RWPE1 (cell line): Measurements from ENCODE around the gene GCM1.

Source experiments
- CTCF ChIA-PET: fragments of 350-600 bp; sonication (Branson Sonifier 250); formaldehyde crosslinking; extraction: SDS; loops from one replicate; lab custom pipeline; 2021; lab: Yijun Ruan, JAX
- POLR2A ChIA-PET: fragments of 400-600 bp; formaldehyde crosslinking; extraction: SDS; loops from one replicate; lab custom pipeline; 2020; ENCODE audit warnings: antibody characterized with exemption; ENCODE audit not compliant: low non-redundant PET; lab: Yijun Ruan, JAX
- DNase-seq: peaks from one replicate; pipeline ENCODE4 v3.0.0; 2012; ENCODE audit warnings: low spot score
- H3K27ac ChIP-seq: fragments of 450-650 bp; 2 replicates; pipeline ENCODE4 v1.5.1; 2017
- CTCF ChIP-seq: fragments of 450-650 bp; conservative IDR thresholded peaks from 2 replicates; pipeline ENCODE4 v1.5.1; 2017; ENCODE audit warnings: low read depth, mild to moderate bottlenecking

The GCM1 gene

DNA sequence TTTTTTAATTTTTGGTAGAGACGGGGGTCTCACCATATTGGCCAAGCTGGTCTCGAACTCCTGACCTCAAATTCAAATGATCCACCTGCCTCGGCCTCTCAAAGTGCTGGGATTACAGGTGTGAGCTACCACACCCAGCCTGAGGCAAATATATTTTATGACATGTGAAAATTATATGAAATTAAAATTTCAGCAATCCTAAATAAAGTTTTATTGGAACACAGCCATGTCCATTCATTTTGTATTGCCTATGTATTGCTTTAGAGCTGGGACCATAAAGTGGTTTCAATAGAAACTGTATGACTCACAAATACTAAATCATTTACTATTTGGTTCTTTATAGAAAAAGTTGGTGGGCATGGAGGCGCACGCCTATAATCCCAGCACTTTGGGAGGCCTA, 32.0 kb upstream of the GCM1 start:
- no peak for DNase-seq
- ChIA-PET CTCF (no interaction called here), POLR2A (no interaction called here)
- TF ChIP-seq CTCF = no peak
- no peak overlapping the region for H3K27ac ChIP-seq

- no peak overlapping the region for H3K27ac ChIP-seq
- DNase-seq = peak; percentile 8
- no peak for TF ChIP-seq CTCF
- ChIA-PET POLR2A (no interaction called here), CTCF (no interaction called here)
These were observed 31.5 kb upstream of the GCM1 start for GRCh38 chr6:53179961-53180651.

GRCh38 chr6:53178837-53179432, 30.3 kb upstream of the GCM1 start:
- no peak for DNase-seq
- no peak for TF ChIP-seq CTCF
- ChIA-PET CTCF (interaction anchor here (0.6 kb wide), 1 partner anchor 258 kb away, joined by 3 read pairs; no protein-coding TSS in a partner anchor), POLR2A (no interaction called here)
- H3K27ac ChIP-seq = no peak overlapping the region

DNA sequence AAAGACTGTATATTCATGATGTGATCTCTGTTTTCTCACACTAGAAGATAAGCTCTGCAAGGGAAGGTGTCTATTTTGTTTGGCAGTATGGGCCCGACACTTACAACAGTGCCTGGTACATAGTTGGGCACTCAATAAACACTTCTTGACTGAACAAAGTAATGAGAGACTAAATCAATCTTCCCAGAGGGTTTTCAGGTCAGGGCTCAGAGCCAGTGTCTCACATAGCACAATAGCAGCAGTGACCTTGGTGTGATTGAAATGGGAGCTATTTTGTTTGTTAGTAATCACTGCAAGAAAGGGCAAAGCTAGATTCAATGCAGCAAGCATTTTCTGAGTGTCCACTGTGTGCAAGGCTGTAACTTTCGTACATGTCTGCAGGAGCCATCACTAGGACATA, 26.4 kb upstream of the GCM1 start:
- no peak for DNase-seq
- no peak for TF ChIP-seq CTCF

GRCh38 chr6:53172468-53172803, 23.8 kb upstream of the GCM1 start:
- POLR2A ChIA-PET = no interaction called here

More for the DNA sequence above, 26.4 kb upstream of the GCM1 start:
- CTCF ChIA-PET = interaction anchor here (0.9 kb wide), 1 partner anchor 309 kb away, joined by 7 read pairs; no protein-coding TSS in a partner anchor
- H3K27ac ChIP-seq = no peak overlapping the region
- POLR2A ChIA-PET = no interaction called here

More at GRCh38 chr6:53172468-53172803, 23.8 kb upstream of the GCM1 start:
- no peak for DNase-seq
- no peak for TF ChIP-seq CTCF
- H3K27ac ChIP-seq = no peak overlapping the region
- CTCF ChIA-PET = interaction anchor here (0.5 to 2.6 kb wide), 10 partner anchors 28 to 1236 kb away, joined by 3 to 16 read pairs (median 4); no protein-coding TSS in a partner anchor
